HL-60 (cell line): Measurements from ENCODE around the gene DPP6.

Source experiments
- DNase-seq, 2 experiments: peaks; one replicate each; pipeline ENCODE4 v3.0.0-alpha.2; 2010 to 2020; ENCODE audit warnings: low read depth in 1 of 2, low spot score in 1 of 2
- H3K27ac ChIP-seq: fragments of 250-450 bp; sonication (Bioruptor Pico); replicated peaks from 2 replicates; pipeline ENCODE4 v1.5.1; 2020; ENCODE audit warnings: mild to moderate bottlenecking, moderate library complexity
- H3K27me3 ChIP-seq: fragments of 250-450 bp; sonication (Bioruptor Pico); 2 replicates; pipeline ENCODE4 v1.5.1; 2021; ENCODE audit warnings: mild to moderate bottlenecking, moderate library complexity; ENCODE audit not compliant: insufficient read depth, poor library complexity, severe bottlenecking
- H3K4me3 ChIP-seq: replicated peaks from 2 replicates; pipeline ENCODE4 v1.5.1; 2011; ENCODE audit warnings: mild to moderate bottlenecking, control low read depth, low read length; ENCODE audit not compliant: insufficient read depth
- GABPA ChIP-seq: IDR thresholded peaks from 2 replicates; pipeline ENCODE4 v1.6.1; 2012; ENCODE audit warnings: low read depth
- POLR2AphosphoS5 ChIP-seq: IDR thresholded peaks from 2 replicates; pipeline ENCODE4 v1.6.1; 2012; ENCODE audit warnings: low read depth
- SPI1 ChIP-seq: IDR thresholded peaks from 2 replicates; pipeline ENCODE4 v1.6.1; 2012; ENCODE audit warnings: low read depth, mild to moderate bottlenecking, borderline replicate concordance
- TF ChIP-seq, protein P1 (sequence below): IDR thresholded peaks from one replicate; pipeline ENCODE4 v1.5.1; 2011; ENCODE audit warnings: low read length, control low read depth, inconsistent platforms; ENCODE audit not compliant: insufficient read depth
- TF ChIP-seq, protein P2 (sequence below): IDR thresholded peaks from 2 replicates; pipeline ENCODE4 v1.6.1; 2012; ENCODE audit warnings: low read depth; ENCODE audit not compliant: insufficient replicate concordance

DPP6 gene

DNA sequence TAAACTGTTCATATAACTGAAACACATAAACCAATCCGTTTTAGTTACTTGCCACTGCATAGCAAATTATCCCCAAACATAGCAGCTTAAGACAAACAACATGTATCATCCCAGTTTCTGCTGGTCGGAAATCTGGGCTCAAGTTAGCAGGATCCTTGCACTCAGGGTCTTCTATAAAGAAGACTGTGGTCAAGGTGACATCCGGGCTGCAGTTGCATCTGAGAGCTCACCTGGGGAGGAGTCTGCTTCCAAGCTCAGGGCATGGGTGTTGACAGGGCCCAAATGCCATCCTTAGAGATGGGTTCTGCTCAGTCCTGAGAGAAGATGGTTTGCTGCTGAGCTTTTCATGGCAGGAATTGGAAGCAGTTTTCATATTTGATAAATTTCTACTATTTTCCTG is 519.6 kb downstream of the DPP6 start:
- Histone ChIP-seq H3K4me3 (no peak overlapping the region), H3K27me3 (no peaks in the 10 kb centered on the region), H3K27ac (no peak overlapping the region)
- TF ChIP-seq SPI1 (no peak), GABPA (no peak), POLR2AphosphoS5 (no peak)
- TF ChIP-seq, protein P1, sequence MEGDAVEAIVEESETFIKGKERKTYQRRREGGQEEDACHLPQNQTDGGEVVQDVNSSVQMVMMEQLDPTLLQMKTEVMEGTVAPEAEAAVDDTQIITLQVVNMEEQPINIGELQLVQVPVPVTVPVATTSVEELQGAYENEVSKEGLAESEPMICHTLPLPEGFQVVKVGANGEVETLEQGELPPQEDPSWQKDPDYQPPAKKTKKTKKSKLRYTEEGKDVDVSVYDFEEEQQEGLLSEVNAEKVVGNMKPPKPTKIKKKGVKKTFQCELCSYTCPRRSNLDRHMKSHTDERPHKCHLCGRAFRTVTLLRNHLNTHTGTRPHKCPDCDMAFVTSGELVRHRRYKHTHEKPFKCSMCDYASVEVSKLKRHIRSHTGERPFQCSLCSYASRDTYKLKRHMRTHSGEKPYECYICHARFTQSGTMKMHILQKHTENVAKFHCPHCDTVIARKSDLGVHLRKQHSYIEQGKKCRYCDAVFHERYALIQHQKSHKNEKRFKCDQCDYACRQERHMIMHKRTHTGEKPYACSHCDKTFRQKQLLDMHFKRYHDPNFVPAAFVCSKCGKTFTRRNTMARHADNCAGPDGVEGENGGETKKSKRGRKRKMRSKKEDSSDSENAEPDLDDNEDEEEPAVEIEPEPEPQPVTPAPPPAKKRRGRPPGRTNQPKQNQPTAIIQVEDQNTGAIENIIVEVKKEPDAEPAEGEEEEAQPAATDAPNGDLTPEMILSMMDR: no peak
- TF ChIP-seq, protein P2, sequence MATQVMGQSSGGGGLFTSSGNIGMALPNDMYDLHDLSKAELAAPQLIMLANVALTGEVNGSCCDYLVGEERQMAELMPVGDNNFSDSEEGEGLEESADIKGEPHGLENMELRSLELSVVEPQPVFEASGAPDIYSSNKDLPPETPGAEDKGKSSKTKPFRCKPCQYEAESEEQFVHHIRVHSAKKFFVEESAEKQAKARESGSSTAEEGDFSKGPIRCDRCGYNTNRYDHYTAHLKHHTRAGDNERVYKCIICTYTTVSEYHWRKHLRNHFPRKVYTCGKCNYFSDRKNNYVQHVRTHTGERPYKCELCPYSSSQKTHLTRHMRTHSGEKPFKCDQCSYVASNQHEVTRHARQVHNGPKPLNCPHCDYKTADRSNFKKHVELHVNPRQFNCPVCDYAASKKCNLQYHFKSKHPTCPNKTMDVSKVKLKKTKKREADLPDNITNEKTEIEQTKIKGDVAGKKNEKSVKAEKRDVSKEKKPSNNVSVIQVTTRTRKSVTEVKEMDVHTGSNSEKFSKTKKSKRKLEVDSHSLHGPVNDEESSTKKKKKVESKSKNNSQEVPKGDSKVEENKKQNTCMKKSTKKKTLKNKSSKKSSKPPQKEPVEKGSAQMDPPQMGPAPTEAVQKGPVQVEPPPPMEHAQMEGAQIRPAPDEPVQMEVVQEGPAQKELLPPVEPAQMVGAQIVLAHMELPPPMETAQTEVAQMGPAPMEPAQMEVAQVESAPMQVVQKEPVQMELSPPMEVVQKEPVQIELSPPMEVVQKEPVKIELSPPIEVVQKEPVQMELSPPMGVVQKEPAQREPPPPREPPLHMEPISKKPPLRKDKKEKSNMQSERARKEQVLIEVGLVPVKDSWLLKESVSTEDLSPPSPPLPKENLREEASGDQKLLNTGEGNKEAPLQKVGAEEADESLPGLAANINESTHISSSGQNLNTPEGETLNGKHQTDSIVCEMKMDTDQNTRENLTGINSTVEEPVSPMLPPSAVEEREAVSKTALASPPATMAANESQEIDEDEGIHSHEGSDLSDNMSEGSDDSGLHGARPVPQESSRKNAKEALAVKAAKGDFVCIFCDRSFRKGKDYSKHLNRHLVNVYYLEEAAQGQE: no peak
- no peak for DNase-seq

DNA sequence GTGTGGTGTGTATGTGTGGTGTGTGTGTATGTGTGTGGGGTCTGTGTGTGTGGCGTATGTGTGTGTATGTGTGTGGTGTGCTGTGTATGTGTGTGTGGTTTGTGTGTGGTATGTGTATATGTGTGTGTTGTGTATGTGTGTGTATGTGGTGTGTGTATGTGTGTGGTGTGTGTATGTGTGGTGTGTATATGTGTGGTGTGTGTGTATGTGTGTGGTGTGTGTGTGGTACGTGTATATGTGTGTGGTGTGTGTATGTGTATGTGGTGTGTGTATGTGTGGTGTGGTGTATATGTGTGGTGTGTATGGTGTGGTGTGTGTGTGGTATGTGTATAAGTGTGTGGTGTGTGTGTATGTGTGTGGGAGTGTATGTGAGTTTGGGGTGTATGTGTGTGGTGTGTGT is 522.0 kb downstream of the DPP6 start:
- no peak for DNase-seq
- H3K4me3 ChIP-seq: no peak overlapping the region
- no peaks in the 10 kb centered on the region for H3K27me3 ChIP-seq
- H3K27ac ChIP-seq: no peak overlapping the region
- TF ChIP-seq SPI1 (no peak), GABPA (no peak), POLR2AphosphoS5 (no peak)
- TF ChIP-seq, protein P1: no peak
- TF ChIP-seq, protein P2: no peak

DNA sequence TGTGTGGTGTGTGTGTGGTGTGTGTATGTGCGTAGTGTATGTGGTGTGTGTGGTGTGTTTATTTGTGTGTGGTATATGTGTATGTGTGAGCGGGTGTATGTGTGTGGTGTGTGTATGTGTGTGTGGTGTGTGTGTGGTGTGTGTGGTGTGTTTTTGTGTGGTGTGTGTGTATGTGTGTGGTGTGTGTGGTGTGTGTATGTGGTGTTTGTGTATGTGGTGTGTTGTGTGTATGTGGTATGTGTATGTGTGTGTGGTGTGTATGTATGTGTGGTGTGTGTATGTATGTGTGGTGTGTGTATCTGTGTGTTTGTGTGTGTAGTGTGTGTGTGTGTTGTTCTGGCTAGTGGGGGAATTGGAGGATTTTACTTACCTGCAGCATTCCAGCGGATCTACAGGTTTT is 523.3 kb downstream of the DPP6 start:
- Histone ChIP-seq H3K4me3 (no peak overlapping the region), H3K27ac (no peak overlapping the region), H3K27me3 (no peaks in the 10 kb centered on the region)
- DNase-seq: no peak
- TF ChIP-seq, protein P2: no peak
- TF ChIP-seq SPI1: no peak
- TF ChIP-seq, protein P1: no peak
- TF ChIP-seq GABPA: no peak
- TF ChIP-seq POLR2AphosphoS5: no peak
